Prostate gland (tissue), 2 donors: ENCODE measurements around the gene EXTL1.

ENCODE experiments used
- CTCF ChIP-seq, 4 experiments: fragments of 200-600 bp in 2 of 4; fragments of 450-650 bp in 2 of 4; sonication (generic) in 2 of 4; IDR thresholded peaks; 1 replicate in 3 of 4; 2 replicates in 1 of 4; pipeline ENCODE4 v1.5.1; 2016 to 2019; ENCODE audit warnings: antibody characterized with exemption in 4 of 4, mild to moderate bottlenecking in 2 of 4, moderate library complexity in 2 of 4
- POLR2A ChIP-seq: fragments of 450-650 bp; IDR thresholded peaks from one replicate; pipeline ENCODE4 v1.6.1; 2016; ENCODE audit warnings: antibody characterized with exemption, mild to moderate bottlenecking
- POLR2AphosphoS5 ChIP-seq: sonication (generic); formaldehyde crosslinking; IDR thresholded peaks from one replicate; pipeline ENCODE4 v1.6.1; 2017; ENCODE audit warnings: antibody characterized with exemption

- no peak for TF ChIP-seq CTCF (IDR thresholded peaks at IDR 0.05)
- no peak for TF ChIP-seq POLR2A
- TF ChIP-seq POLR2AphosphoS5: no peak
Observed at GRCh38 chr1:25992689-25993171, 28.8 kb upstream of the EXTL1 start.
